A549 (cell line): Measurements from ENCODE around the gene ZC3HAV1. TPM values are rescaled to one million over a fixed set of nuclear protein-coding genes. Genes with fewer than 3 reads are reported as not detected.

Source experiments
- ATAC-seq, 2 experiments: fragments of 200-7000 bp in 1 of 2; fragments of >200 bp in 1 of 2; cut with Nextera tagmentation in 1 of 2; cut with Tn5 transposase in 1 of 2; 3 replicates each; pipeline versions ENCODE4 v1.8.0 to v1.9.1; 2018 to 2020; ENCODE audit warnings: mild to moderate bottlenecking in 1 of 2, moderate library complexity in 1 of 2
- CTCF ChIA-PET: fragments of 300-600 bp; sonication (Branson Sonifier 250); formaldehyde crosslinking; extraction: SDS; loops from one replicate; lab custom pipeline; 2021; ENCODE audit warnings: antibody characterized with exemption, inconsistent platforms; lab: Yijun Ruan, JAX
- POLR2A ChIA-PET: fragments of 350-600 bp; formaldehyde crosslinking; extraction: SDS; loops from one replicate; lab custom pipeline; 2021; ENCODE audit warnings: antibody characterized with exemption, inconsistent platforms; lab: Yijun Ruan, JAX
- DNase-seq, 2 experiments: peaks; one replicate each; pipeline versions ENCODE4 v3.0.0 to v3.0.0-alpha.2; 2011 to 2016; ENCODE audit warnings: low read depth in 1 of 2, low spot score in 1 of 2
- FAIRE-seq: peaks from 2 replicates; lab custom pipeline; 2011; peaks lifted over from hg19 to GRCh38; lab: Jason Lieb, UNC
- H3K27ac ChIP-seq, 2 experiments: fragments of >200 bp; sonication (Bioruptor Twin); formaldehyde crosslinking; 3 replicates each; pipeline ENCODE4 v1.5.1; 2016 to 2017
- H3K4me1 ChIP-seq: fragments of >200 bp; sonication (Bioruptor Twin); formaldehyde crosslinking; 3 replicates; pipeline ENCODE4 v1.6.1; 2016
- H3K4me2 ChIP-seq: fragments of >200 bp; sonication (Bioruptor Twin); formaldehyde crosslinking; 3 replicates; pipeline ENCODE4 v1.6.1; 2016
- H3K4me3 ChIP-seq: fragments of >200 bp; sonication (Bioruptor Twin); formaldehyde crosslinking; 3 replicates; pipeline ENCODE4 v1.5.1; 2016
- H3K9me3 ChIP-seq: fragments of >200 bp; sonication (Bioruptor Twin); formaldehyde crosslinking; 3 replicates; pipeline ENCODE4 v1.6.1; 2016
- BCL3 ChIP-seq: fragments of >200 bp; sonication (Bioruptor Twin); formaldehyde crosslinking; IDR thresholded peaks from 3 replicates; pipeline ENCODE4 v1.6.1; 2016
- BHLHE40 ChIP-seq: IDR thresholded peaks from 2 replicates; pipeline ENCODE4 v1.6.1; 2012; ENCODE audit warnings: low read depth, low read length, inconsistent platforms
- CBX8 ChIP-seq: fragments of 200-600 bp; sonication (generic); IDR thresholded peaks from 2 replicates; pipeline ENCODE4 v1.6.1; 2016
- CHD2 ChIP-seq: fragments of 150-350 bp; IDR thresholded peaks from 2 replicates; pipeline ENCODE4 v1.6.1; 2014; ENCODE audit warnings: low read length; ENCODE audit not compliant: partially characterized antibody
- EHMT2 ChIP-seq: fragments of 200-600 bp; sonication (generic); IDR thresholded peaks from 2 replicates; pipeline ENCODE4 v1.6.1; 2016; ENCODE audit warnings: antibody characterized with exemption, low read depth, mild to moderate bottlenecking, moderate library complexity
- ELK1 ChIP-seq: fragments of 150-350 bp; IDR thresholded peaks from 2 replicates; pipeline ENCODE4 v1.6.1; 2014; ENCODE audit warnings: low read depth, mild to moderate bottlenecking, low read length
- EP300 ChIP-seq, 2 experiments: fragments of >200 bp; sonication (Bioruptor Twin); formaldehyde crosslinking; IDR thresholded peaks; 2 replicates in 1 of 2; 3 replicates in 1 of 2; pipeline ENCODE4 v1.6.1; 2016 to 2017
- FOSB ChIP-seq: fragments of 250-450 bp; sonication (Bioruptor Pico); IDR thresholded peaks from 2 replicates; pipeline ENCODE4 v1.5.0; 2020; ENCODE audit warnings: mild to moderate bottlenecking, moderate library complexity
- FOXS1 ChIP-seq: fragments of 250-450 bp; sonication (Bioruptor Pico); IDR thresholded peaks from 2 replicates; pipeline ENCODE4 v1.5.0; 2020; ENCODE audit warnings: mild to moderate bottlenecking, moderate library complexity
- GATA3 ChIP-seq: IDR thresholded peaks from 2 replicates; pipeline ENCODE4 v1.6.1; 2012; ENCODE audit warnings: borderline replicate concordance
- HEYL ChIP-seq: fragments of 250-450 bp; sonication (Bioruptor Pico); IDR thresholded peaks from 2 replicates; pipeline ENCODE4 v1.8.0; 2021; ENCODE audit warnings: mild to moderate bottlenecking, moderate library complexity
- HMGXB4 ChIP-seq: fragments of 250-450 bp; sonication (Bioruptor Pico); IDR thresholded peaks from 2 replicates; pipeline ENCODE4 v1.5.0; 2021; ENCODE audit warnings: mild to moderate bottlenecking, moderate library complexity, borderline replicate concordance
- HOXA7 ChIP-seq: fragments of 250-450 bp; sonication (Bioruptor Pico); IDR thresholded peaks from 2 replicates; pipeline ENCODE4 v1.5.0; 2020; ENCODE audit warnings: mild to moderate bottlenecking, moderate library complexity
- HOXB5 ChIP-seq: fragments of 250-450 bp; sonication (Bioruptor Pico); IDR thresholded peaks from 2 replicates; pipeline ENCODE4 v1.5.0; 2020; ENCODE audit warnings: mild to moderate bottlenecking, moderate library complexity
- JUN ChIP-seq, 2 experiments: fragments of >200 bp; sonication (Bioruptor Twin); formaldehyde crosslinking; IDR thresholded peaks; 2 replicates in 1 of 2; 3 replicates in 1 of 2; pipeline ENCODE4 v1.6.1; 2016 to 2017
- JUNB ChIP-seq: fragments of >200 bp; sonication (Bioruptor Twin); formaldehyde crosslinking; IDR thresholded peaks from 2 replicates; pipeline ENCODE4 v1.6.1; 2016
- MAFK ChIP-seq: fragments of 450-650 bp; IDR thresholded peaks from 2 replicates; pipeline ENCODE4 v1.6.1; 2014; ENCODE audit not compliant: partially characterized antibody
- PHF8 ChIP-seq: fragments of 200-600 bp; sonication (generic); IDR thresholded peaks from 2 replicates; pipeline ENCODE4 v1.6.1; 2016; ENCODE audit warnings: low read depth, mild to moderate bottlenecking, antibody characterized with exemption, moderate library complexity, borderline replicate concordance
- POLR2A ChIP-seq: IDR thresholded peaks from 2 replicates; pipeline ENCODE4 v1.6.1; 2012; ENCODE audit warnings: mild to moderate bottlenecking, low read length
- RARB ChIP-seq: fragments of 250-450 bp; sonication (Bioruptor Pico); IDR thresholded peaks from 2 replicates; pipeline ENCODE4 v1.8.0; 2021; ENCODE audit warnings: mild to moderate bottlenecking, moderate library complexity
- RCOR1 ChIP-seq: fragments of 150-350 bp; IDR thresholded peaks from 2 replicates; pipeline ENCODE4 v1.6.1; 2014; ENCODE audit warnings: antibody characterized with exemption, low read length, low read depth
- RNF2 ChIP-seq: fragments of 200-600 bp; sonication (generic); IDR thresholded peaks from 2 replicates; pipeline ENCODE4 v1.6.1; 2016; ENCODE audit warnings: low read depth, mild to moderate bottlenecking, antibody characterized with exemption, moderate library complexity, borderline replicate concordance
- SMC3 ChIP-seq: fragments of >200 bp; sonication (Bioruptor Twin); formaldehyde crosslinking; IDR thresholded peaks from 3 replicates; pipeline ENCODE4 v1.6.1; 2018; ENCODE audit warnings: inconsistent platforms
- TFCP2L1 ChIP-seq: fragments of 250-450 bp; sonication (Bioruptor Pico); IDR thresholded peaks from 2 replicates; pipeline ENCODE4 v1.5.0; 2021; ENCODE audit warnings: mild to moderate bottlenecking
- USF2 ChIP-seq: fragments of 450-650 bp; IDR thresholded peaks from 2 replicates; pipeline ENCODE4 v1.6.1; 2014; ENCODE audit warnings: antibody characterized with exemption
- ZC3H11A ChIP-seq: fragments of 450-650 bp; IDR thresholded peaks from 2 replicates; pipeline ENCODE4 v1.6.1; 2014; ENCODE audit warnings: antibody characterized with exemption, mild to moderate bottlenecking
- ZNF302 ChIP-seq: fragments of 250-450 bp; sonication (Bioruptor Pico); IDR thresholded peaks from 2 replicates; pipeline ENCODE4 v1.9.0; 2021; ENCODE audit warnings: inconsistent platforms, mild to moderate bottlenecking, moderate library complexity
- ZSCAN20 ChIP-seq: fragments of 250-450 bp; sonication (Bioruptor Pico); IDR thresholded peaks from 2 replicates; pipeline ENCODE4 v1.8.0; 2022; ENCODE audit warnings: mild to moderate bottlenecking, moderate library complexity
- WGBS: methylation state at CpG from one replicate; pipeline ENCODE4 v1.1.6; 2017; ENCODE audit errors: missing lambda C conversion rate; 5-methylcytosine and 5-hydroxymethylcytosine counted together
- polyA plus RNA-seq, 4 experiments: library from polyadenylated mRNA; depleted of rRNA in 3 of 4; stranded (reverse); fragments of >200 nt; fragmentation: RNase III in 1 of 4; extraction: RNeasy Plus Mini Kit Qiagen cat#74134 plus additional on column Dnase treatment in 1 of 4; gene quantifications; 2 replicates in 3 of 4; 3 replicates in 1 of 4; pipeline ENCODE4 v1.2.3, GENCODE V29; 2011 to 2017

Gene ZC3HAV1
- polyA plus RNA-seq, 2 of the 4 experiments (the other 2 are of a cell fraction) = 22.2 to 32.1 TPM

GRCh38 chr7:139153832-139154231 lies 44.3 kb upstream of the ZC3HAV1 start:
- no peak overlapping the region for H3K4me2 ChIP-seq
- H3K9me3 ChIP-seq = peaks cover 6% of the 10 kb centered on the region
- H3K4me3 ChIP-seq = no peak overlapping the region
- peak in 1 of 2 experiments; percentile 4 for DNase-seq
- 75% methylated on average over 2 of the region's 2 CpGs for WGBS
- no peaks in the 10 kb centered on the region for H3K4me1 ChIP-seq
- no peak overlapping the region for H3K27ac ChIP-seq
- no peak for ATAC-seq
- no peak for FAIRE-seq
- ChIA-PET POLR2A (no interaction called here), CTCF (no interaction called here)
- no peak for TF ChIP-seq FOXS1 (CRISPR knock-in tag)
- no peak for TF ChIP-seq ZC3H11A
- TF ChIP-seq USF2 = no peak
- no peak for TF ChIP-seq TFCP2L1 (CRISPR knock-in tag)
- no peak for TF ChIP-seq CHD2
- TF ChIP-seq RNF2 = no peak
- TF ChIP-seq PHF8 = no peak
- TF ChIP-seq ELK1 = no peak
- no peak for TF ChIP-seq POLR2A
- no peak for TF ChIP-seq ZNF302
- no peak for TF ChIP-seq BHLHE40
- no peak for TF ChIP-seq HMGXB4 (CRISPR knock-in tag)
- no peak for TF ChIP-seq ZSCAN20 (CRISPR knock-in tag)
- TF ChIP-seq MAFK = no peak
- TF ChIP-seq SMC3 = no peak
- TF ChIP-seq HOXA7 (CRISPR knock-in tag) = no peak
- TF ChIP-seq EHMT2 = no peak
- no peak for TF ChIP-seq RARB

GRCh38 chr7:139152149-139152548 lies 42.6 kb upstream of the ZC3HAV1 start:
- ChIA-PET POLR2A (no interaction called here), CTCF (no interaction called here)
- ATAC-seq = no peak
- DNase-seq = no peak
- Histone ChIP-seq H3K4me3 (no peak overlapping the region), H3K27ac (no peak overlapping the region), H3K4me2 (no peak overlapping the region), H3K4me1 (no peaks in the 10 kb centered on the region), H3K9me3 (no peaks in the 10 kb centered on the region)
- 100% methylated on average over 1 of the region's 1 CpG for WGBS
- FAIRE-seq = no peak
- TF ChIP-seq HOXB5 (CRISPR knock-in tag) (no peak), FOXS1 (CRISPR knock-in tag) (no peak), EP300 (IDR thresholded peaks at IDR 0.05) (no peak), CBX8 (no peak), HOXA7 (CRISPR knock-in tag) (no peak), GATA3 (no peak), JUN (IDR thresholded peaks at IDR 0.05) (no peak), HEYL (CRISPR knock-in tag) (no peak), FOSB (no peak), ELK1 (no peak), BCL3 (no peak), RCOR1 (no peak), JUNB (no peak)
